Measurements from ENCODE around the gene SMIM36. TPM values are rescaled to one million over a fixed set of nuclear protein-coding genes. Genes with fewer than 3 reads are reported as not detected.
"Not testable (repeated sequence)": the region's sequence is repeated elsewhere in the genome, so short reads cannot be mapped to it uniquely, and the experiment has no call there.

SMIM36 gene
- polyA plus RNA-seq, 3 donors, result not detected

DNA sequence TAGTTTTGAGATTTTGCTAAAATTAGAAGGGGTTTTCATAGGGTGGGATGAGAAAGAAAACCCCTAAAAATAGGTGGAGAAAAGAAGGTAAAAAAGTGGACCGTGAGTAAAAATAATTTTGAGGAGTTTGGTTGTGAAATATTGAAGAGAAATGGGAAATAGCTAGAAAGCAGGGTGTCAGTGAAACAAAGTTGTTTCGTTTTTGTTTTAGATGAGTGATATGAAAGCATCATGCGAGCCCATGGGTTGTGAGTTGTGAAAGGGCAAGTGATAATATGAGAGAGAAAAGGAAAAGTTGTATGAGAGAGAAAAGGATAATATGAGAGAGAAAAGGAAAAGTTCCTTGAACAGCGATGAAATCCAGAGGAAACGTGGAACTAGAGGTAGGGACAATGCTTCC lies 7.3 kb upstream of the SMIM36 start:
- 67 to 77% (median 75%) methylated on average over 5 of the region's 5 CpGs for WGBS, 3 donors

GRCh38 chr17:55513885-55514590 lies 2.8 kb upstream of the SMIM36 start:
- H3K27ac ChIP-seq (ENCODE audit: low read depth, low read length), result no peak overlapping the region
- 8 to 20% (median 12%) methylated on average over 5 of the region's 5 CpGs for WGBS, 3 donors

More for the DNA sequence above, 7.3 kb upstream of the SMIM36 start:
- no peak overlapping the region for H3K27ac ChIP-seq (ENCODE audit: low read depth, low read length)

GRCh38 chr17:55507669-55508068 lies 3.6 kb downstream of the SMIM36 start:
- 76 to 80% (median 78%) methylated on average over 7 of the region's 7 CpGs for WGBS, 3 donors
- H3K27ac ChIP-seq (ENCODE audit: low read depth, low read length), result not testable (repeated sequence)

DNA sequence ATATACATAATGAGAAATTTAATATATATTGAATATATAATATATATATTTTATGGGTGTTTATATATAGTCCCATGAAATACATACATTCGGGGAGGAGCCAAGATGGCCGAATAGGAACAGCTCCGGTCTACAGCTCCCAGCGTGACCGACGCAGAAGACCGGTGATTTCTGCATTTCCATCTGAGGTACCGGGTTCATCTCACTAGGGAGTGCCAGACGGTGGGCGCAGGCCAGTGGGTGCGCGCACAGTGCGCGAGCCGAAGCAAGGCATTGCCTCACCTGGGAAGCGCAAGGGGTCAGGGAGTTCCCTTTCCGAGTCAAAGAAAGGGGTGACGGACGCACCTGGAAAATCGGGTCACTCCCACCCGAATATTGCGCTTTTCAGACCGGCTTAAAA lies 9.6 kb downstream of the SMIM36 start:
- not testable (repeated sequence) for H3K27ac ChIP-seq (ENCODE audit: low read depth, low read length)
- 88 to 95% (median 89%) methylated on average over 7 to 18 of the region's 23 CpGs for WGBS, 3 donors

GRCh38 chr17:55500103-55500502 lies 11.1 kb downstream of the SMIM36 start:
- H3K27ac ChIP-seq (ENCODE audit: low read depth, low read length), result no peak overlapping the region
- 69 to 85% (median 76%) methylated on average over 3 of the region's 3 CpGs for WGBS, 3 donors

DNA sequence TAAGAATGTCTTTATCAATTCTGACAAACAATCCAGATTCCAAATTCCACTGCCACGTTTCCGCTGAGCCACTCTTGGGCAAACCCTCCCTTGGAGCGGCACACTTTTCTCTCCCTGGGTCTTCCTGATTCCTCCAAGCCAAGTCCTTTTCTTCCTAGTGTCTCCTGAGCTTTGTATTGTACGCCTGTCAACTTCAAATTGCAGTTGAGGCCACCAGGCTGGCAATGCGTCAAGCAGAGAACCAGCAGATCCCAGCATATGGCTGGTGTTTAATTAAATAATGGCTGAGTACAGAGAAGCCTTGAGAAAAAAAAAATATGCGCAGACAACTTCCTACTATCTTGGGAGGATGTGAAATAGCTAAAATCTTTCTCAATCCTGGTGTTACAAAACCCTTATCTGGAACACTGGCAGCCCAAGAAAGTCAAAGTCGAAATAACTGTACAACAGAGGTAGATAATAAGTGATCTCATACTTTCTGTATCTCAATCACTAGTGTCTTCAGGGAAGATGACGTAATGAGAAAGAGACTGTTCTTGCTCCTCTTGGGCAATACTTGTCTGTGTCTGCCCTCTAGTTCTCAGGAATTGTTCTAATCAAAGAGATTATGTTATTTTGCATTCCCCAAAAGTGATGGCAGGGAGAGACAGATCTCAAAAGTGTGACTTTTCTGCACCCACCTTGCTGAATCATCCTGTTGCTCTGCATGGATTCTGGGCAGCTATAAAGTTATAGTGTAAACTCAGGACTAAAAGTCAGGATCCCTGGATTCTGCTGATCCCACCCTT lies 15.0 kb downstream of the SMIM36 start:
- 26 to 53% (median 34%) methylated on average over 8 of the region's 8 CpGs for WGBS, 3 donors
- H3K27ac ChIP-seq (ENCODE audit: low read depth, low read length), result no peak overlapping the region

GRCh38 chr17:55495239-55495638 lies 16.0 kb downstream of the SMIM36 start:
- WGBS, 3 donors, result 51 to 90% (median 77%) methylated on average over 3 of the region's 3 CpGs
- no peak overlapping the region for H3K27ac ChIP-seq (ENCODE audit: low read depth, low read length)

DNA sequence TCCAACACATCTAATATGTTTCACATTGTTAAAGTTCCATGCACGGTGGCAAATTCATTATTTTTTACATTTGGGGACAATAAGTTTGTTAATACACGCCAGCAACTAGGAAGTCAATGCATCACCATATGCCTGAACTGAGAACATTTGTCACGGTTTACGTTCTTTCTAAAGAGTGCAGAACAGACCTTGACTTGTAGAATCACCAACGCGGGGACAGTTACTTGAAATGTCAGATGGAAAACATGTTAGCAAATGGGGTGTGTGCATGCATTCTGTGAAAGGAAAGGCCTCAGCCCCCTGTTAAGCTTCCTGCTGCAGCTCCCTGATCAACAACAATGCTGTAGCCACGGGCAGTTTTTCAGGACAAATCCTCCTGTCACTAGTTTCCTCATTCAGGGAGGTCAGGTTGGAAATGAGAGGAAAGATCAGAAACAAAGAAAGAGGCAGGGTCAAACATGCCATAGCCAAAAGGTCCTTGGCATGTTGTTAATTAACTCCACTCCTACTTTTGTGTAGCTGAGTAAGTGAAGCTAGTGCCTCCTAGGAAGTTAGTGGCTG lies 18.4 kb downstream of the SMIM36 start:
- WGBS, 3 donors, result 57 to 75% (median 73%) methylated on average over 7 of the region's 7 CpGs
- H3K27ac ChIP-seq (ENCODE audit: low read depth, low read length), result no peak overlapping the region

GRCh38 chr17:55490376-55490775 lies 20.9 kb downstream of the SMIM36 start:
- 70 to 87% (median 82%) methylated on average over 4 of the region's 4 CpGs for WGBS, 3 donors
- H3K27ac ChIP-seq (ENCODE audit: low read depth, low read length), result no peak overlapping the region

- WGBS, 3 donors, result 56 to 70% (median 58%) methylated on average over 7 of the region's 7 CpGs
- H3K27ac ChIP-seq (ENCODE audit: low read depth, low read length), result no peak overlapping the region
These were observed 23.4 kb downstream of the SMIM36 start for GRCh38 chr17:55487695-55488432.

DNA sequence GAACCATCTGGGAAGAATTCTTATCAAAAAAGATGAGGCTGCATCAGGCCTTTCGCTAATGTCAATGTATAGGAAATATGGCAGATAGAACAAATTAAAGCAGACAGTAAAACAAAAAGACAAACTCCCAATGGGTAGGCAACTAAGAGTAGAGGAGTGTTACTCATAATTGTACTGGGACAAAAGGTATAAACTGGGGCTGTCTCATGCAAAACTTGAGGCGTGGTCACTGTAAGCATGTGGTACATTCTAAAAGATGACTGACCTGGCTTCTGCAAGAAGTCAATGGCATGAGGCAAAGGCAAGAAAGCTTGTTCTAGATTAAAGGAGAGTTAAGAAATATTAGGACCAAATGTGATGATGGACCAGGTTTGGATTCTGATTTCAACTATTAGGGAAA lies 26.7 kb downstream of the SMIM36 start:
- no peak overlapping the region for H3K27ac ChIP-seq (ENCODE audit: low read depth, low read length)
- 95 to 98% (median 96%) methylated on average over 2 of the region's 2 CpGs for WGBS, 3 donors

GRCh38 chr17:55482591-55483389 lies 28.5 kb downstream of the SMIM36 start:
- WGBS, 3 donors, result 65 to 89% (median 88%) methylated on average over 3 of the region's 3 CpGs
- no peak overlapping the region for H3K27ac ChIP-seq (ENCODE audit: low read depth, low read length)

DNA sequence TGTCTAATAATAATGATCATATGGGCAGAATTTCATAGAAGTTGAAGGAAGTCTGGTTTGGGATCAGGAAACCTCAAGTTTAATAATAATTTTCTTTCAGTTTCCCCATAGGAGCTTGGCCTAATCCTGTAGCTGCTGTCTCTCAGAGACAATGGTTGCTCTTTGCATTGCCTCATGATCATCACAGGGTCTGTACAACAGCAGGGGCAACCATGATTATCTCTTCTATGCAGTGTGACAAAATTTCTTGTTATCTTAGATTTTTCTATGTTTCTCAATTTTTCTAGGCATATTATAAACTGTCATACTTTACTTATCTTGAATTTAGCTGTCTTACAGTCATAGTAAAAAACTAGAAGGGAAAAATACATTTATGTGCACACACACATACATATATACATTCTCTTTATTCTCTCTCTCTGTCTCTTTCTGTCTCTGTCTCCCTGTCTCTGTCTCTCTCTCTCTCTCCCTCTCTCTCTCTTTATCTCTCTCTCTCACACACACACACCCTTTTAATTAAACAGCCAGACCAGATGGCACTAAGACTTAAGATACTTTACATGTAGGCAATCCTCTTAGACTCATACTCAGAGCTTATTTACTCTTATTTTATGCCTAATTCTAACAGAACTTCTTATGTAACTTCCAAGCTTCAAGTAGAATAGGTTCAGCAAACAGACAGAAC lies 30.5 kb downstream of the SMIM36 start:
- H3K27ac ChIP-seq (ENCODE audit: low read depth, low read length), result no peak overlapping the region

- WGBS, 3 donors, result 86 to 90% (median 89%) methylated on average over 2 of the region's 2 CpGs
- no peak overlapping the region for H3K27ac ChIP-seq (ENCODE audit: low read depth, low read length)
These were observed 31.3 kb downstream of the SMIM36 start for GRCh38 chr17:55479903-55480302.

DNA sequence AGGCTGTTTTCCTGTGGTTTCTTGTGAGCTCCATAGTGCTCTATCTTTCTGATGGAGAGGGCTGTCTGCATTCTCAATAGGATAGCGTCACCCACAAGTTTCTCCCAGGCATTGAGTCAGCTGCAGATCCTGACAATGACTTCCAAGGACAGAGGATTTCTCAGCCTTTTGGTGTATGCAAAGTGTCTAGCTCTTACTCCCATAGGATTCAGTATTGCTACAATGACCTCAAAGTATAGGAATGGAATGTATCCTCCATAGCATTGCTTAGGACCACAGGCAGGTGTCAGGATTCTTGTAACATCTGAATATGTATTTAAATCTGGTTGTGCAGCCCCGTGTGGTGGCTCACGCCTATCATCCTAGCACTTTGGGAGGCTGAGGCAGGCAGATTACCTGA lies 32.3 kb downstream of the SMIM36 start:
- H3K27ac ChIP-seq (ENCODE audit: low read depth, low read length), result no peak overlapping the region
- 73 to 93% (median 92%) methylated on average over 3 of the region's 3 CpGs for WGBS, 3 donors

- no peak overlapping the region for H3K27ac ChIP-seq (ENCODE audit: low read depth, low read length)
- WGBS, 3 donors, result 50 to 57% (median 55%) methylated on average over 7 of the region's 7 CpGs
These were observed 44.6 kb downstream of the SMIM36 start for GRCh38 chr17:55466671-55467070.

- H3K27ac ChIP-seq (ENCODE audit: low read depth, low read length), result not testable (repeated sequence)
- WGBS, 3 donors, result 74 to 84% (median 76%) methylated on average over 4 of the region's 4 CpGs
These were observed 45.5 kb downstream of the SMIM36 start for GRCh38 chr17:55465771-55466170.

- WGBS, 3 donors, result 53 to 62% (median 61%) methylated on average over 2 of the region's 2 CpGs
These were observed 47.7 kb downstream of the SMIM36 start for GRCh38 chr17:55463600-55463999.

More at GRCh38 chr17:55463600-55463999, 47.7 kb downstream of the SMIM36 start:
- H3K27ac ChIP-seq (ENCODE audit: low read depth, low read length), result no peak overlapping the region
